ENCODE results near the gene SNX19.

- no peak for TF ChIP-seq CTCF (IDR thresholded peaks at IDR 0.05)
- TF ChIP-seq POLR2AphosphoS5 (IDR thresholded peaks at IDR 0.05) = no peak
Measured at GRCh38 chr11:130852589-130852988, 63.7 kb downstream of the SNX19 start.
